ENCODE measurements around the gene GORASP1. TPM values are rescaled to one million over a fixed set of nuclear protein-coding genes. Genes with fewer than 3 reads are reported as not detected.

GORASP1 gene
- total RNA-seq, 1 experiment from 2014 or later, result 42.5 TPM

DNA sequence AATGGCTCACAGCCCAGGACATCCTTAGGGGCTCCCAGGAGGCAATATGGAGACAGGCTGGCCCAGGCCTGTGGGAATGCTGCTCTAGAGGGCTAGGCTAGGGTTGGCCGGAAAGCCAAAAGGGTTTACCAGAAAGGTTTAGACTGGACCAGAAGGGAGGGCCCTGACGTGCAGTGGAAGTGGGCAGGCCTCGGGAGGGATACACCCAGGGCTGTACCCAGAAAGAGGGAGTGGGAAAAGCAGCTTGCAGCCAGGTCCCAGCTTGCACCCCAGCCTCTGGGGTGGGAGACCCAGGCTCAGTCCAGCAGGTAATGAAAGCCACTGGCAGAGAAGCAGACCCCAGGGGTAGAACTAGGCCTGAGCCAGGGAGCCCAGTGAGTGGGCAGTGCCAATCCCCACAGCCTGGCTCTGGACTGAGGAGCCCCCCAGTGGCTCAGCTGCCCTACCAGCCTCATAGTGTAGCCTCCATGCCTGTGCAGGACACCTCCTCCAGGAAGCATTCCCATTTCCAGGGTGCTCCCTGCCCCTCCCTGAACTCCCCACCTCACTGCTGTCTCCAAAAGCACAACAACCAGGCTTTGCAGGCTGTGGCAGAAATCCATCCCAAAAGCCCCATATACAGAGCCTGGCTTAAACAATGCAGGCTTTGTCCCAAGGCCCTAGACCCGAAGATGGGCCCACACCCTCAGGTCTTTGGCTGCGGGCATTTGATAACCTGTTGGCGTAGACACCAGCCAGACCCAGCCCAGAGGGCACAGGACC, 3.5 kb downstream of the GORASP1 start:
- no peak for DNase-seq (ENCODE audit: low read depth)

DNA sequence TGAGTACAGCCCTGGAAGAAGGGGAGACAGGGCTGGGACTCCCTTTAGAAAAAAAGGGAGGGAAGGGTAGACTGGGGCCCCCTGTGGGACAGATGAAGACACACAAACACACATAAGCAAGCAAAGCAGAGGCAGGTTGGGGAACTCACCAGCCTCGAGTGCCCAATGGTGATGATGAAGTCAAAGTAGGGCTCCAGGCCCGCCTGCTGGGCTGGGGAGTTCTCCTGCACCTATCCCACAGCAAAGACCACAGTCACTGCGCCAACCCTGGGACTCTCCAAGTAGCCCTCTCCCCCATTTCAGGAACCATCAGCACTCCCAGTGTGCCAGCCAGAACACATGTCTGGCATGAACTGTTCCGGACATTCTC, 4.1 kb downstream of the GORASP1 start:
- no peak for DNase-seq (ENCODE audit: low read depth)

DNA sequence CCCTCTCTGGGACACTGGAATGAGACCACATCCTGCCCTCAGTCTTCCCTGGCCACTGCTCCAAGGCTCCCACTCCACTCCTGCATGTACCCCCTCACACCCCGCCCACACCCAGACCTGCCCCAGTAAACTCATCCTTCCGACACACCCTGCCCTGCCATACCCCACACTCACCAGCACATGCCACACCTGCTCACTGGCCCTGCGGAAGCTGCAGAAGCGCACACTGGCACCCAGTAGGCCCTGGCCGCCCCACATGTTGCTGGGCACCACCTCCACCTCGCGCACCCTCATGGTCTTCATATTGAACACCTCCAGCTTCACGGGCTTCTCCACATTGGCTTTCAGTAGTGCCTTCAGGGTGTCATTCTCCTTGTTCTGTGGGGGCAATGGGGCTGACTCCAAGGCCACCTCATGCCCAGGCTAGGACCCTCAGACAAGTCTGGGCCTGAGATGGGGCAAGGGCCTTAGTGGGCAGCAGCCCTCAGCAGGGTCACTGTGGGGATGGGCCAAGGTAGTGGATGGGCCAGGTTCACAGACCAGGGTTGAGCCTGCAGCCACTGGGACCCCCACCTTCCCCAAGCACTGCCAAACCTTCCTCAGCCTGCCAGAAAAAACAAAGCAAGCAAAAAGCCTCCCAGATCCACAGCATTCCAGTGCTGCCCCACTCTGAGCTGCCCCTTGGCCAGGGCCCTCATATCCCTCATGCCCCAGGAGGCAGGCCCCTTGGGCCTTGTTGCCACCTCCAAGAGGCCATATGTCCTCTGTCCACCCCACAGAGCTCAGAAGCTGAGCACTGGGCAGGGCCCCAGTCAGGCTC, 4.7 kb downstream of the GORASP1 start:
- no peak for DNase-seq (ENCODE audit: low read depth)

DNA sequence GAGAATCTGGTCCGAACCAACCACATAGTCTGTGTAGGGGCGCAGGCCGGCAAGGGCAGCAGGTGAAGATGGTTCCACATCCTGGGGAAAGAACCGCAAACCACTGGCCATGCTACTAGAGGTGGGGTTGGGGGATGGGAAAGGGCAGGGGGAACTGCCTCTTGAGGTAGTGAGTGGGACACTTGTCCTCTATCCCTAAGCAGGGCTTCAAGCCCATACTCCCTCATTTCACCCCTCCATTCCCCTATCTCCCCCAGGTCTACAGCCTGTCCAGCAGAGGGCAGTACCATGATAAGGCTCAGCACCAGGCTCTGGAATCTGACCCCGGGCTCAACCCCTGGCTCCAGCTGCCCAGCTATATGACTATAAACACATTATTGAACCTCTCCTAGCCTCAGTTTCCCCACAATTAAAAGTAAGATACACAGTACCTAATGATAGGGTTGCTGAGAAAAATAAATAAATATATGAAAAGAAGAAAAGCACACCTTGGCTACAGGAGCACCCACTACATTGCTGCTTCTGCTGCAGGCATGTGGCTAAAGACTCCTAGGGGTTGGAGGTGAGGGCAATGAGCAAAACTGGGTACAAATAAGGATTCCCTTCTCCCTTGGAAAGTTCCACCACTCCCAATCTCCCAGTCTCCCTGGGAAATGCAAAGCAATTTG, 6.3 kb downstream of the GORASP1 start:
- DNase-seq (ENCODE audit: low read depth), result peak; percentile 14

DNA sequence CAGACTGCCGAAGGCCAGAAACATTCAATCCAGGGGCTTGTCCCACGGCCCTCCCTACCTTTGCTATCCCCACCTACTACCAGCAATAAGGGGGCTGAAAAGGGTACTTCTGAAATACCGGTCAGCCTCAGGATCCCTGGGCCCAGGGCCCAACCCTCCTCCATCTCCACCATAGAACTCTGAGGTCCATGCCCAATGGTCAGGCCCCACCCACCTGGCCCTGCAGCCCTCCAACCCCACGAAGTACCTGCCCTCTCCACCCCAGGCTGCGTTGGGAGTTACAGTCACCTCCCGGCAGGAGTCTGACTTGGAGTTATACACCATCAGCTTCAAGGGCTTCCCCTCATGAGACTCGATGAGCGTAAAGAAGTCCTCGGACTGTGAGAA, 6.9 kb downstream of the GORASP1 start:
- no peak for DNase-seq (ENCODE audit: low read depth)

DNA sequence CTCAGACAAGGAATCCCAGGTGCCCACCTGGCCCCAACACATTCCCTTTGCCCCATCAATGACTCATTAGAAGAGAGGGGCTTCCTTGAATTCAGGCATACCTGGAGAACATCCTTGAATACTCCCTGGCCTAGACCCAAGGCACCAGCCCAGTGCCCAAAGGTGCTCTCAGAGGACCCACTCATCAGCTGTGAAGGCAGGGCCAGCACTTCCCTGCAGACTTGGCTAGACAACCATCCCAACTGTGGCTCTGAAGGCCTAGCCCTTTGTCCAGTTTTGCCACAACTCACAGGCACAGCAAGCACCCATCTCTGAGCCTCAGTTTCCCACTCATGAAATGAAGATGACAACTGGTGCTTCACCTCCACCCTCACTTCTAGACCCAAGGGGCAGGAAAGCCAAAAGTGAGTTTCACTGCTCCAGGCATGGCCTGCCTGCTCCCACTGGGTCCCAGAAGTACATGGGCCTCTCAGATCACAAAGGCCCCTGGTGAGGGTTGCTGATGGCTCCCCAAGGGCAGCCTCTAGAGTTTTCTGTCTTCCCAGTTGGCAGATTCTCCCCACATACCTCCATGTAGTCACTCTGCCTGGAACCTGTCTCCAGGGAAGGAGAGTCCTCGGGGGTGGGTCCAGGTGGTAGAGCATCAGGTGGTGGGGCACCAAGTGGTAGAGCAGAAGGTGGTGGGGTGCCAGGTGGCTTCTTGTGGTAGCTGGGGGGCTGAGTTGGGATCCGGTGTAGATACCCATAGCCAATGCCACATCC, 7.5 kb downstream of the GORASP1 start:
- DNase-seq (ENCODE audit: low read depth), result no peak

DNA sequence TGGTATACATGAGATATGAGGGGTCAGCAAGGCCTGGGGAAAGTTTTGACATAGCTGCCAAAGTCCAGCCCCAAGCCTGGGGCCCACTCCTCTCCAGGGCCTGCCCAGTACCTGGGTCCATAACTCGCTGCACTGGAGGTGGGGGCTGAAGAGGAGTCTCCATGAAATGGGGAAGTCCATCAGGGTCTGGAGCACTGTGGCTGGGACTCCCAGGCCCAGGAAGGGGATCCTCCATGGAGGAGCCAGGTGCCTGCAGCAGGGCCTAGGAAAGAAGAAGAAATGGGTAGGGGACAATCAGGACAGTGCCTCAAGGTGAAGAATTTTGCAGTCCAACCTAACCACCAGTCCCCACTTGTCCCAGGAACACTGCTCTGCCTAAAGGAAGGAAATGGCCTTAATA, 8.2 kb downstream of the GORASP1 start:
- no peak for DNase-seq (ENCODE audit: low read depth)

DNA sequence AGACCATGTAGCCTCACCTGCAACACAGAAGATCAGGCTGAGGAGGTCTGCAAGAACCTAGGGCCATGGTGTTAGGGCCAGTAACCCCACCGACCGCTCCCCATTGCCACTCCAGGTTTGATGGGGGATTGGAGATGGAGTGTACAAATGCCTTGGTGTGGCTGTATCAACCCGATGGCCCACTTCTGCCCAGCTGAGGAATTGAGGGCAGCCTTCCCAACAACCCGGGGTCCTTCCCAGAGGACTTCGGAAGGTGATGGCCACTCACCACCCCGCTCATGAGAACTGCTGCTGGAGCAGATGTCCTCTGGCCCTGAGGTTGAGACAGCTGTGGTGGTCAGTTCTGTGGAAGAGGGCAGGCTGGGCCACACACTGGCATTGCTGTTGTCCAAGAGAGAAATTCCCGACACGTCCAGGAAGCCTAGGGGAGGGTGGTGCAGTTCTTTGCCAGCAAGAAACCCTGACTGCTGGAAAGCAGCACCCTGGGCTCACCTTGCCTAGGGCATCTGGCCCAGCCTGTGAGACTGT, 8.9 kb downstream of the GORASP1 start:
- no peak for DNase-seq (ENCODE audit: low read depth)

DNA sequence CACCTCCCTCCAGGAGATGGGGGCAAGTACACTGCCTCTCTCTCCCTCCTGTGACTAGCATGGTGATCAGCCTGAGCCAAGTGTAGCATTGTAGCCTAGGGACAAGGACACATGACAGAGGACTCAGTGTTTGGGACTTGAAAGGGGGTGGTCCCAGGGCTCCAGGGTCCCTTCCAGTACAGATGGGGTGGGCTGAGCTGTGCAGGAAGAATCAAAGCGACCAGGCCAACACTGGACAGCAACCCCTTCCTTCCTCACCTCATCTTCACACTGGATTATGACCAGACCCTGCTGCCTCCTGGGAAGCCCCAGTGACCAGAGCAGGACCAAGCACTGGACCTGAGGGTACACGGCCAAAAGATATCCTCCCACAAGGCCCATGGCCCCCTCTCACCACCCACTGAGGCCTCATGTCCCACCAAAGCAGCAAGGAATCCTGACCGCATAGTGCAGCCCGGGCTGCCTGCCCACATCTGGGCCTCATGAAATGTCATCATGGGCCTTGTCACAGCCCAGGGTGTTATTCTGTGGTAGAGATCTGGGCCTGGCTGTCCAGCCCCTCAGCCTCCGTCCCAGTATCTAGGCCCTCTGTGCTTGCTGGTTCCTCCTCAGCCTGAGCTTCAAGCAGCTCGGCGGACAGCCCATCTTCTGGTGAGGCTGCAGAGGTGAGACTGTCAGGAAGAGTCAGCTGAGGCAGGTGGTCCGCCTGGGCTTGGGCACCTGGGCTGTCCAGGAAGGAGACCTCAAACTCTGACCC, 9.5 kb downstream of the GORASP1 start:
- DNase-seq (ENCODE audit: low read depth), result no peak

DNA sequence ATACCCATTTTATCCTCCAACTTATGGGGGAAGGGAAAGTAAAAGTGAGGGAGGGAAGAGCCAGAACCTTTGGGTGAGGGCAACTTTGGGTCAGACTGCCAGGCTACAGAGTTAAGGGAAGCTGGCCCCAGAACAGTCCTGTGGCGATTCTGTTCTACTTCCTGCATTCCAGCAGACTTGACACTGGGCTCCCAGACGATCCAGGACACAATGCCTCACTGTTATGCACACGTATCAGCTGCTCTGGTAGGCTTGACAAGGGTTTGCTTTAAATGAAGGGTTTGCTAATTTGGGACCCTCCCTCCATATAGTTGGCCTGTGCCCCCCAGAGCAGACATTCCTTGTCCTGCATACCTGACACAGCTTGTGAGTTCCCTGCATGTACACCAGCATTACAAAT, 10.7 kb downstream of the GORASP1 start:
- DNase-seq (ENCODE audit: low read depth), result peak; percentile 24

DNA sequence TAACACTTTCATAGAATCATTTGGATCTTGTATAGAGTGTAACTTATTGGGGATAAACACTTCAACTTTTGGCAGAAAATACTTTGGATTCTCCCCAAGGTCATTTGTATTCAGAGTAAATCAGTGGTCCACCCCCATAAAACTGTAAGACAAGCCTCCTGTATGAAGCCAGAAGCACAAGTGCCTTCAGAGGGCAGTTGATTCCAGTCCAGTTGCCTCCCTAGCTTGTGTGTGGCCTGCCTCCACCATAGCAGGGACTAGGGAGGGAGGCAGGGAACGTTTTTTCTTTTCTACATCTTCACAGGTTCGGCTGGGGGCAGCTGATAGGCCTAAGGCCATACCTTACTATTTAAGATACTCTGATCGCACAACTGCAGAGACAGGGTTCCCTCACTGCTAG, 11.6 kb downstream of the GORASP1 start:
- DNase-seq (ENCODE audit: low read depth), result no peak

DNA sequence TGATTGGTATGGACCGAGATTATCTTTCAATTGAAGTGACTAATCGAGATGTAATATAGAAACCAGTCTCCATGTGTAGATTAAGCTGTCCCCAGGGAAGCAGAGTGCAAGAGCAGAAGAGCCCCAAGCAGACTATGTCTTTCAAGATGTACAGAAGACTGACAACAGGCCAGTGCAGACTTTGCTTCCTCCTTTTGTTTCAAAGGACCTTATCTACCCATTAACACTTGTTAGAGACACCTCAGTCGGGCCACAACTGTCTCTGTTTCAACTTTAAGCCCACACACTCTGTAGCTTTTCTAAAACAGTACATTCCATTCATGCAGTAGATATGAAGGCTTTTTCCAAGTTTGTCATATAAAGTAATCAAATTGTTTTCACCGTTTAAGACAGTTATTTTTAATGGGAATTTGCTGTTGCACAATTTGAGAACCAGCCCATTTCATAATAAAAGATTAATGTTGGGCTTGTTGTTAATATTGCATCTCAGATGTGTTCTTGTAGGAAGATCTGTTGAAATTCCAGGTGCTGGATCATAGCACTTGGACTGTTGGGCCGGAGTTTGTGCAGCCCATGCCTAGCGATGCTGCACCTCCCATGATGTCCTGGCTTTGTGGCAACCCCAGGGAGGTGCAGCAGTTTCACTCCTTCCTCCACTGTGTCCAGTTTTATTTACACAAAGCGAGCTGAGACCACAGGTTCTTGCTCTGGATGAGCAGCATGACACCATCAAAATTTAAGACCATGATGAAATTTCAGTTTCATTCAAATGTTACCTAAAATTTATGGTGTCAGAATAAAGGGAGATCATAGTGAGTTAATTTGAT, 12.4 kb downstream of the GORASP1 start:
- DNase-seq (ENCODE audit: low read depth), result no peak

DNA sequence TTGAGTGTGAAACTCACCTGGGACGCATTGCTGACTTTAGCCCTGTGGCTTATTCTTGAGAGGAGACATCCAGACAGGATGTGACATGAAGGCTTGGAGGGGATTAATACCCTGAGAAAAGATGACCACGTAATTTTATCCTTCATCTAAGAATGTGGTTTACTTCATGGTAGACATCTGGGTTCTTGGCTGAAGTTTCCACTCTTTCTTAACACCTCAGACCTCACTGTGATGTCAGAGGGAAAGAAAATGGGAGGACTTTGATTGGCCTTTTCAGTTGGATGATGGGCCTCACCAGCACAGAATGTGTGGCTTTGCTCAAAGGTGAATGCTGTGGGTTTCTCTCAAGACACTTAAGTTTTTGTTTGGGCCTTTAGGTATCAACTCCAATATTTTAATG, 16.5 kb downstream of the GORASP1 start:
- DNase-seq (ENCODE audit: low read depth), result peak; percentile 32

DNA sequence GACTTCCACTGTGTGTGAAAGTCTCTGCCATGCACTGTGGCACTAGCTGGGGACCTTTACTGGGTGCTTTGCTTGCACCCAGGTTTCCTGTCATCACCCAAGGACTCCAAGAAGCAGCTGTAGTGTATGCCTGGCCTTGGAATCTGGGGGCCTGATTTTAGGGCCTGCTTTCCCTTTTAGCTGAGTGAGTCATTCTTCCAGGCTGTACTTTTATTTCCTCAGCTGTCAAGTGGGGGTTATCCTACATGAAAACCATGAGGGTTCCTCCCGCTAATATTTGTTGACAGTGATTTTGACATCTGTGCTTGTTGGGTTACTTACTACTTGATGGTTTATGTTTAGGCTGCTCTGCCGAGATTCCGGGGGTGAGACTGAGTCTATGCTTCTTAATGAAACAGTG, 18.5 kb downstream of the GORASP1 start:
- DNase-seq (ENCODE audit: low read depth), result no peak

DNA sequence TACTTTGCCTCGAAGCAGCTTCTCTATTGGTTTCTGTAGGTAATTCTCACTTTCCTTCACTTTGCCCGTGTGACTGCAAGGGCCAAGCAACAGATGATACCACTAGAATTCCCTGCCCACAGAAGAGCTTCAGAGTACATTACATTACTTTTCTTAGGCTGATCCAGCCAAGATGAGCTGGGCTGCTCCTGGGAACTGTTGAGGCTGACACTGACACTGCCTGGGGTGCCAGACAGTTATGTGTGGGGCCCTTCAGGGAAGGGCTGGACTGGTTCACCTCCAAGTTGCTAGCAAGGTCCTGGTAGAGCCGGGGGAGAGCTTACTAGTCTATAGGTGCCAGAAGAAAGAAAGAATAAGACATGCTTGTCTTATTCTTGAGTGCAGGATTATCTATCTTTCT, 19.0 kb downstream of the GORASP1 start:
- no peak for DNase-seq (ENCODE audit: low read depth)

DNA sequence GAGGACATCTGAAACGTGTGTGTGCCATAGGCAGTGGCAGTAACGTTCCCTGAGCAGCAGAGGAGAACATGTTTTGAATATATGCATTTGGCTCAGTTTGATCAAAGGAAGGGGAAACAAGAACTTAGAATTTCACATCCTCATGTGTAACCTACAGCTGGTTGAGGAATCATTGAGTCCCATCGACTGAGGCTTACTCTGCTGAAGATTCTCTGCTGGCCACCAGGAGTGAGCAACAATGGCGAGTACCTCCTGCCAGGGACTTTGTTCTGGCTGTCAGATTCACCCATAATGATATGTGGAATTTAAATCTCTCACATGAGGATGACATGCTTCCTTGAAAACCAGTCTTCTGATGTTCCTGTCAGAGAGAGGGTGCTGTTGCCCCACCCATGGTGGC, 21.3 kb downstream of the GORASP1 start:
- no peak for DNase-seq (ENCODE audit: low read depth)

DNA sequence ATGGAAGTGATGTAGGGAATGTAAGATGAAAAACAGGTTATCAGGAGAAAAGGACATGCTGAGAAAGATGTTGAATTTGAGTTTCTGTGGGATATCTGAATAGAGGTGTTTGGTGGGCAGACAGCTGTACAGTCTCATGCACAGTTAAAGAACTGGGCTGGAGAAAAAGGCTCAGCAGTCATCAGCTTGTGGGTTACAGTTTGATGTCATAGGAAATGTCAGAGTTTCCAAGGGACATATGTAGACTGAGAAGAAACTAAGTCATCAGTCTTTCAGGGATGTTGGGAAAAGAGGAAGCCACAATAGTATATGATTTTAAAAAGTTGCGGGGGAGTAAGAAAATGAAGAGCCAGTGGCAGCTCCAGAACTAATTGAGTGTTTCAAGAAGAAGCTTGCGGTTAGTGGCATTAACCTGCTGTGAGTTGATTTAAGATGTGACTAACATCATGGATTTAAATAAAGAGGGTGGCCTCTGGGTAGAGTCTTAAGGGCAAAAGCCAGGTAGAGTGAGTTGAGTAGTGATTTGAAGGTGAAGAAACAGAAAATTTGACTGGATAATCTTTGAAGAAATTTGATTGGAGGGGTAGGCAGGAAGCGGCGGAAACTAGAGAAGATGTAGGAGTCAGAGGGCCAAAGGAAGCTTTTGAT, 24.6 kb downstream of the GORASP1 start:
- DNase-seq (ENCODE audit: low read depth), result no peak

DNA sequence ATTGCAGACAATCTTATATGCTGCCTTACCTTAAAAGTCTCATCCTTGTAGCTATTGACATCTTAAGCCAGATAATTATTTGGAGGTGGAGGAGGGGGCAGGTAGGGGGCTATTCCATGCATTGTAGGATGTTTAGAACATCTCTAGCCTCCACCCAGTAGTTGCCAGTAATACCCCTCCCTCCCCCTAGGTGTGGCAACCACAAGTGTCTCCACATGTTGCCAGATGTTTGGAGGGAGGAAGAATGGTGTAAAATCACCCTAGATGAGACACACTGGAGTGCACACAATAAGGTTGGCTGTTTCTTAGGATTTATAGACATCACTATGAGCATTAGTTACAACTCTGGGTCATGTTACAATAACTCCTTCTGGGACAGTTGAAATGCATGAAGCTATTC, 27.4 kb downstream of the GORASP1 start:
- DNase-seq (ENCODE audit: low read depth), result no peak

DNA sequence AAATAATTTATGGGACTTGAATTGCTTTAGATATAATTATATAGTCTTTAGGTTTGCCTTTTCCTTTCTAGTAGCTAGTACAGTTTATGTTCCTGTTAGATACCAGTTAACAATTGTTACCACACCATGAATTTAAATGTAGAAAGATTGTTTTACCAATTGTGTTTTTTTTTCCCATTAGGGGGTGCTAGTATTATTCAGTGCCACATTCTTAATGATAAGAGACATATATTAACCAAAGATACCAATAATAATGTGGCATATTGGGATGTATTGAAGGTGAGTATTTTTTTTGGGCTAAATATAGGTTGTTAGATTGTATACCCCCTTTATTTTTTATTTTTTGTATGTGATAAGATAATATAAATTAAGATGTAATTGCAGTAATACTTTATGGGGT, 27.9 kb downstream of the GORASP1 start:
- DNase-seq (ENCODE audit: low read depth), result no peak

All from HT1080 (cell line).